ENCODE results near the gene SMLR1.

DNA sequence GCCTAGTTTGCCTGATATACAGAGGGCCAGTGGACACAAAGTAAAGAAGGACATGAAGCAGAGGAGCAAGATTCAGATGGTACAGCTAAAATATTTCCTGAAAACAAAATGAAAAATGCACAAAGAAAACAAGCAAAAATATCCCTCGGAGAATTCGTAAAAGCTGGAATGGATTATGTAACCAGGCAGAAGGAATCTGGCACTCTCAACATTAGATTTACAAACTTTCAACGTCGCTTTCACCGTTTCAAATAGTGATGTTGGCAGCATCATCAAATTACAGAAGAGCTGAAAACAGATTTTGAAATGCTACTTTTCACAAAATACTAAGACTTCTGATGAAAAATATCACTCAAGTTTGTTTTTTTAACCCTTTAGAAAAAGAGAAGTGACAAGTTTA is 11.7 kb downstream of the SMLR1 start:
- TF ChIP-seq CTCF (IDR thresholded peaks at IDR 0.05) (no peak), POLR2A (IDR thresholded peaks at IDR 0.05) (no peak)

Measured in lower leg skin (tissue), 3 donors.